SJSA1 (cell line): ENCODE measurements around the gene ADAM30. TPM values are rescaled to one million over a fixed set of nuclear protein-coding genes. Genes with fewer than 3 reads are reported as not detected.
"Not testable (repeated sequence)": the region's sequence is repeated elsewhere in the genome, so short reads cannot be mapped to it uniquely, and the experiment has no call there.

Experiments used
- DNase-seq, 2 experiments: peaks; one replicate each; pipeline ENCODE4 v3.0.0-alpha.2; 2015 to 2020; ENCODE audit warnings: low spot score in 2 of 2, low read depth in 1 of 2
- H3K27ac ChIP-seq: fragments of 250-450 bp; sonication (Bioruptor Pico); 2 replicates; pipeline ENCODE4 v1.5.1; 2020; ENCODE audit warnings: mild to moderate bottlenecking, moderate library complexity
- H3K27me3 ChIP-seq: fragments of 250-450 bp; sonication (Bioruptor Pico); replicated peaks from 2 replicates; pipeline ENCODE4 v1.5.1; 2020; ENCODE audit warnings: mild to moderate bottlenecking, moderate library complexity
- H3K36me3 ChIP-seq: fragments of 250-450 bp; sonication (Bioruptor Pico); 2 replicates; pipeline ENCODE4 v1.5.1; 2020; ENCODE audit warnings: mild to moderate bottlenecking
- H3K4me1 ChIP-seq: fragments of 250-450 bp; sonication (Bioruptor Pico); replicated peaks from 2 replicates; pipeline ENCODE4 v1.6.1; 2021; ENCODE audit warnings: mild to moderate bottlenecking
- H3K4me3 ChIP-seq: fragments of 250-450 bp; sonication (Bioruptor Pico); 2 replicates; pipeline ENCODE4 v1.5.1; 2020; ENCODE audit warnings: mild to moderate bottlenecking
- H3K9me3 ChIP-seq: fragments of 250-450 bp; sonication (Bioruptor Pico); replicated peaks from 2 replicates; pipeline ENCODE4 v1.5.1; 2020; ENCODE audit warnings: mild to moderate bottlenecking
- total RNA-seq: library from RNA; depleted of rRNA; stranded (reverse); fragments of >200 nt; shearing (Covaris generic); gene quantifications from 2 replicates; pipeline ENCODE4 v1.2.3, GENCODE V29; 2014; rRNA removed

ADAM30 gene
- total RNA-seq, 1 experiment from 2014 or later, result not detected

DNA sequence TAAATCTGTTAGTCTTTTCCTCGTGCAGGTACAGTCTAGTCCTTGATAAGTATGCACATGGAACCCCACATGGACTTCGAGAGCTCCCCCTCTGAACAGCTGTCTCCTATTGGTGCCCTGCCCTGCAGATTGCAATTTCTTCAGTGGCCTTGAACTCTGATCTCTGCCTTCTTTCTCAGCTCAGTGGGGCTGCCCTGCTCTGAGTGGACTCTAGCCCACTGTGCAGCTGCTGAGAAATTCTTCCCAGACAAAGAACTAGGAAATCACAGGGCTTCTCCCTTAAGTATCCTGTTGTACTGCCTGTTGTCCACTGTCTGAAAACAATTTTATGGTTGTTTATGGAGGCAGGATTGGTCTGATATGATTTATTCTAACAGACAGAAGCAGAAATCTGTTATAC, 38.2 kb downstream of the ADAM30 start:
- Histone ChIP-seq H3K27me3 (no peaks in the 10 kb centered on the region), H3K36me3 (no peaks in the 10 kb centered on the region), H3K4me1 (peaks cover 10% of the 10 kb centered on the region), H3K4me3 (no peak overlapping the region), H3K9me3 (no peaks in the 10 kb centered on the region), H3K27ac (no peak overlapping the region)
- DNase-seq, result no peak

DNA sequence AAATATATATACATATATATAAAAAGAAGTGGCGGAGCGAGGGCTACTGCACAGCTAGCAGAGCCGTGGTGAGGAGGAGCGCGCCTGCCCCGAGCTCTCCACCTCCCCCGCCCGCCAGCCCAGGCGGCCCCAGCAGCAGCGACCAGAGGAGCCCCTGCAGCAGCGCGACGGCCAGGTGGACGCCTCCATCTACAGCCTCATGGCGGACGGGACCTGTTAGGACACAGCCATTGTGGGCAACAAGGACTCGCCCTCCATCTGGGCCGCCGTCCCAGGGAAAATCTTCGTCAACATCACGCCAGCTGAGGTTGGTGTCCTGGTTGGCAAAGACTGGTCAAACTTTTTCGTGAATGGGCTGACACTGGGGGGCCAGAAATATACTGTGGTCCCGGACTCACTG, 43.2 kb downstream of the ADAM30 start:
- Histone ChIP-seq H3K4me1 (no peaks in the 10 kb centered on the region), H3K9me3 (no peaks in the 10 kb centered on the region), H3K27ac (no peak overlapping the region), H3K36me3 (no peaks in the 10 kb centered on the region), H3K4me3 (no peak overlapping the region), H3K27me3 (no peaks in the 10 kb centered on the region)
- no peak for DNase-seq

DNA sequence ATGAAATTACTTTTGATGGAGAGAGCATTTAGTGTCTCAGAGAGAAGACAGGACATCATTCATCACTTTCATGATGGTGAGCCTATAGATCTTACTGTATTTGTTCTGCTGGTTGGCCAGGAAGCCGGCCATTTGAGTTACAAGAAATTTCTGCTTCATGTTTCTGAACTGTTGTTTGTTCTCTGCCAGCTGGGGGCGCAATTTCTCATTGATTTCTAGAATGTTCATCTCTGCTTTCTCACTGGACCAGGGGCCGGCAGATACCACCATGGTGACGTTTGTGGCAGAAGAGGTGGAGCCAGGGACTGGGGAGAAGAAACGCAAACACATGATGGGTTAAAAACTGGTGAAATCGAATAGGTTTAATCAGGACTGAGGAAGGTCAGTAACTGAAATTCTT, 52.1 kb downstream of the ADAM30 start:
- not testable (repeated sequence) for H3K4me3 ChIP-seq, H3K4me1 ChIP-seq, DNase-seq, H3K36me3 ChIP-seq, H3K27me3 ChIP-seq, H3K27ac ChIP-seq, H3K9me3 ChIP-seq

Other genes with a start within 250 kb of the ADAM30 start
- gene ZNF697, start 248.2 kb downstream of the ADAM30 start, total RNA-seq, result 1.7 and 5.0 TPM in 2 replicates
- 34.6 and 38.2 TPM in 2 replicates for gene PHGDH, start 184.6 kb downstream of the ADAM30 start, total RNA-seq
- gene HMGCS2, start 127.6 kb downstream of the ADAM30 start, total RNA-seq, result not detected in 2 replicates
- not detected in 2 replicates for gene REG4, start 85.1 kb downstream of the ADAM30 start, total RNA-seq
- 77.2 and 103 TPM in 2 replicates for gene NOTCH2, start 173.1 kb upstream of the ADAM30 start, total RNA-seq